T-helper 2 cell treated with Interferon-gamma antibody and Interleukin-4, amounts not matched to agents 5 μg/mL and 100 μg/mL, for 36 hours (primary cell): ENCODE measurements around the gene SLC9A9.
A peak's percentile ranks its signal among the peaks of the same experiment; 100 is the strongest.
"Not testable (repeated sequence)": the region's sequence is repeated elsewhere in the genome, so short reads cannot be mapped to it uniquely, and the experiment has no call there.

ENCODE experiments used
- DNase-seq: peaks from one replicate; pipeline ENCODE4 v3.0.0; 2021; ENCODE audit warnings: low spot score
- H3K27ac Mint-ChIP-seq: one replicate; pipeline ENCODE4 v1.8.0; 2021; ENCODE audit warnings: mild to moderate bottlenecking, mixed read lengths
- H3K27me3 Mint-ChIP-seq: one replicate; pipeline ENCODE4 v1.8.0; 2021; ENCODE audit warnings: low read depth, mixed read lengths
- H3K36me3 Mint-ChIP-seq: one replicate; pipeline ENCODE4 v1.8.0; 2021; ENCODE audit warnings: low read depth, mixed read lengths
- H3K4me1 Mint-ChIP-seq: one replicate; pipeline ENCODE4 v1.8.0; 2021; ENCODE audit warnings: low read depth, mixed read lengths
- H3K4me3 Mint-ChIP-seq: one replicate; pipeline ENCODE4 v1.8.0; 2022; ENCODE audit warnings: mild to moderate bottlenecking, moderate library complexity, mixed read lengths
- H3K9me3 Mint-ChIP-seq: one replicate; pipeline ENCODE4 v1.8.0; 2021; ENCODE audit warnings: mixed read lengths

Gene SLC9A9

DNA sequence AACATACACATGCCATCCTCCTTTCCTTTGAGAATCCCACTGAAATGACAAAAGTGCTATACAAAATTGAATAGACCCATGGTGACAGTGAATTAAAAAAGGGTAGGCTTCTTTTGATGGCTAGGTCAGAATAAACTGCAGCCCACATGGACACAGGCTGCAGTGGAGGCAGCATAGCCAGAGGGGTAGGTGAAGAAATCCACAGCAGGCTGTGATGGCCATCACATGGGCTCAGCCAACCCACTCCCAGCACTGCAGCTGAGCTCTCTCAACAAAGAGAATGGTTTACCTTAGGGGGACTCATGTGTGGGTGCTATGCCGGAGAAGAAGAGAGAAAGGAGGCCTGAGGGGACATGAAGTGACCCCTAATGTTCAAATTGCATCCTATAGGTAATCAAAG, 397.6 kb downstream of the SLC9A9 start:
- H3K4me3 Mint-ChIP-seq = no peak overlapping the region
- no peak overlapping the region for H3K27ac Mint-ChIP-seq
- no peaks in the 10 kb centered on the region for H3K4me1 Mint-ChIP-seq
- peaks cover 7% of the 10 kb centered on the region for H3K27me3 Mint-ChIP-seq
- H3K36me3 Mint-ChIP-seq = no peaks in the 10 kb centered on the region
- no peak for DNase-seq
- no peaks in the 10 kb centered on the region for H3K9me3 Mint-ChIP-seq

DNA sequence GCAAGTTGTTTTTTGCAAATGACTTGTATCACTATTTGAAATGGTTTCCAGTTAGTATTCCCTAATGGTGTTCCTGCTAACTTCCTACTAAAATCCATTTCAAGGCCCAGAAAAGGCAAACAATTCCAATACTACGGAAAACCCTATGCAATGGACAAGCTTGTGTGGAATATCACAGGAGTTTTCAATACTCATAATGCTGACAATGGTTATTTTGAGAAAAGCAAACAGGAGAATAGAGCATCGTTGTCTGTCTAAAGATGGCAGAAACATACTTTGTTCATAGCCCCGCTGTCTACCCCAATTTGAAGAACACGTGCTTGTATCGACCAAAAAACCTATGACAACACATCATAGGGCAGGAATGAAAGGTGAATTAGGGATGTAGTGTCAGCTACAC, 400.8 kb downstream of the SLC9A9 start:
- H3K4me1 Mint-ChIP-seq = peaks cover 20% of the 10 kb centered on the region
- H3K27me3 Mint-ChIP-seq = no peaks in the 10 kb centered on the region
- peaks cover 6% of the 10 kb centered on the region for H3K36me3 Mint-ChIP-seq
- no peak for DNase-seq
- H3K9me3 Mint-ChIP-seq = no peaks in the 10 kb centered on the region
- H3K27ac Mint-ChIP-seq = no peak overlapping the region
- H3K4me3 Mint-ChIP-seq = no peak overlapping the region

DNA sequence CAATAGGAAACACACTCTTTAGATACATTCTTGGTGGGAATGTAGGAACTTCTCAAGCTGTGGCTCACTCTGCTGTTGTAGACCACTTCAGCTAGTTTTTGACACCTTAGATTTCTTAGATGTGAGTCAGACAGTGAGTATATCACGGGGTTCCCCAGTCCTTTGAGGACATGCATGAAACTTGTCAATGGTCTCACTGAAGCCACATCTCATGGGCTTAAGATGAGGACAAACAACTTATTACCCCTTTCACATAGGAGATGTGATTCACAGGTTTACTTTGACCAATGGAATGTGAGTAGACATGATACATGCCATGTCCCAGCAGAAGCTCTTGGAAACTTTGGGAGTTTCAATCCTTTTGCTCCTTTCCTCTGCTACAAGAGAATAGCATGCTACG, 403.1 kb downstream of the SLC9A9 start:
- DNase-seq = peak; percentile 31
- H3K4me3 Mint-ChIP-seq = peak overlapping the region; percentile 6
- H3K36me3 Mint-ChIP-seq = peaks cover 6% of the 10 kb centered on the region
- H3K4me1 Mint-ChIP-seq = peaks cover 20% of the 10 kb centered on the region
- H3K27me3 Mint-ChIP-seq = no peaks in the 10 kb centered on the region
- H3K27ac Mint-ChIP-seq = no peak overlapping the region
- H3K9me3 Mint-ChIP-seq = no peaks in the 10 kb centered on the region

DNA sequence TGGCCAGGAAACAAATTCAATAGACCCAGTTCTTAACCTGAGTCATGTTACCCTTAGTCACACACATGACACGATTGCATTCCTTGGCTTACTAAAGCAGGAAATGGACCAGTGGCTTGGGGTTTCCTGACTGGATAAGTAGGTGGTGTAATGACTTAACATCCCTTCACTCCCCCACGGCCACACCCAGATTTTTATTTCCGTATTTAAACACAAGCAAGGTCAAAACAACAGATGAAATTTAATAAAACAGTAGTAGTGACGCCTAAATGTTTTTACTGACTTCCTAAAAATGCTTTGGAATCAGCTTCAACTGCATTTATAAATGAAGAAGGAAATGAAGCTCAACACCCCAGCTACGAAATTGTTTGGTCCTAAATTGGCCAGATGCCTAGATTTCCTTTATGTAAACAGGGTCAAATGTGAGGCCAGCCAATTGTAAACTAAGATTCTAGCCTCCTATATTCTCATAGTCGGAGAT, 404.4 kb downstream of the SLC9A9 start:
- Mint-ChIP-seq H3K4me1 (peaks cover 20% of the 10 kb centered on the region), H3K27ac (peak overlapping the region; percentile 65), H3K4me3 (peak overlapping the region; percentile 47), H3K27me3 (no peaks in the 10 kb centered on the region), H3K9me3 (no peaks in the 10 kb centered on the region), H3K36me3 (peaks cover 6% of the 10 kb centered on the region)
- DNase-seq = peak; percentile 48

DNA sequence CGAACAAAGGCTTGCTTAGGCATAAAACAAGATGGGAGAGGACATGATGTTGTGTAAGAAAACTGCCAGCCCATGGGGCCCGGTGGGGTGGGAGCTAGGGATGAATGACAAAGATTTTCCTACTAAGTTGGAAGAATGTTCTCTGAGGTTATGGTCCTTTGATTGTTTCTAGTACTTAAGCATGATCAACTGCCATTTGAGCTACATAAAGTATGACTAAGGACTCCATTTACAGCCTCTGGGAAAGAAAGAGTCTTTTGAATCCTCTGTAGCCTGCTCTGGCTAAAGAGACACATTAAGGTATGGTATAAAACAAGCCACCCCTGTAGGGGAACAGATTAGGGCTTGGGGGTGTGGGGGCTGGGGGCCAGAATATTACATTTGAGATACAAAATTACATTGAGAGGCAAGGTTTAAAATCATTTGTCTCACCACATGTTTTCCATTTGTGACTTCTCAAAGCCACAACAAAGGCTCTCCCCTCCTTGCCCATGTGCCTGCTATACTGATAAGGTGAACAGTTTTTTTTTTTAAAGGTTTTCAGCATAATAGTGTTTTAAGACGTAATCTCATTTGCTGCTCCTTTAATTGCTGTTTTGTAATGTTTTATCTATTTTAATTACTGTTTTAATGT, 405.3 kb downstream of the SLC9A9 start:
- Mint-ChIP-seq H3K36me3 (peaks cover 6% of the 10 kb centered on the region), H3K27me3 (no peaks in the 10 kb centered on the region), H3K4me3 (peak overlapping the region; percentile 47), H3K9me3 (no peaks in the 10 kb centered on the region), H3K4me1 (peaks cover 20% of the 10 kb centered on the region), H3K27ac (peak overlapping the region; percentile 46)
- DNase-seq = no peak

DNA sequence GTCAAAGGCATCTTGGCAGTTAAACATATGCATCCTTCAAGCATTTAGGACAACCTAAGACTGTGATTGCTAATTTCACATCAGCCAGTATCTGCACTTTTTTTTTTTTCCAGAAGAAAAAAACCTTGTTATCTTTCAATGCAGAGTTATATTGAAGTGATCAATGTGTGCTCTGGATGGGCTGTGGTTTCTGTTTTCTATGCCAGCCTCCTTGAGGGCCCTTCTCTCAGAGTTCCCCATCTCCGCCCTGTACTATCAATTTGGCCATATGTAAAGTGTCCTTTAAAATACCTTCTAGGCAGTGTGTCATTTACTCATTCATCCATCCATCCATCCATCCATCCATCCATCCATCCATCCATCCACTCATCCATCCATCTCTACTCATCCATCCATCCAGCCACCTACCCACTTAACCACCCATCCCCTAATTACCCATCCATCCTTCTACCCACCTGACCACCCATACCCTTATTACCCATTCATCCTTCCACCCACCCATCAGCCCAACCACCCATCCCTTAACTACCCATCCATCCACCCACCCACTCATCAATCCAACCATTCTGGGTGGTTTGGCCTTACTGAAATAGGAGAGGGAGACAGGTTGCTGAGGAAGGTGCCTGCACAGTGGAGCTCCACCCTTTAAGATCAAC, 406.6 kb downstream of the SLC9A9 start:
- Mint-ChIP-seq H3K27ac (no peak overlapping the region), H3K27me3 (no peaks in the 10 kb centered on the region), H3K36me3 (peaks cover 6% of the 10 kb centered on the region), H3K4me3 (no peak overlapping the region), H3K4me1 (peaks cover 20% of the 10 kb centered on the region), H3K9me3 (no peaks in the 10 kb centered on the region)
- DNase-seq = no peak

DNA sequence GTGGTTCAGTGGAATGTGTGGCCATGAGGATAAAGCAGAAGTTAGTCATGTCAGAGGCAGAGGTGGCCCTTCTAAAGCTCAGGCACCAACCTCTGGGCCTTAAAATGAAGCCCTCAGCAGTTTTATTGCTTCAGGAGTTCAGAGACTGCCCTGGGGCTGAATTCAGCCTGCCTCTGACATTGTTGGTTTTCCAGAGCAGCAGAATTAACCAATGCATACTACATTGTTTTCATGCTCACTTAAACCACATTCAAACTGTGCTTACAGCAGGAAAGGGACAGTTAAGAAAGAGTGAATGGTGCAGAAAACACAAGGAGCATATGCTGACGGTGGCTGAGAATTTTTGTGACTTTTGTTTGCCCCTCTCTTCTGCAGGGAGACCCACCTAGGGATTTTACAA, 408.5 kb downstream of the SLC9A9 start:
- no peaks in the 10 kb centered on the region for H3K27me3 Mint-ChIP-seq
- no peak for DNase-seq
- peaks cover 18% of the 10 kb centered on the region for H3K4me1 Mint-ChIP-seq
- no peak overlapping the region for H3K4me3 Mint-ChIP-seq
- no peak overlapping the region for H3K27ac Mint-ChIP-seq
- no peaks in the 10 kb centered on the region for H3K9me3 Mint-ChIP-seq
- H3K36me3 Mint-ChIP-seq = peaks cover 6% of the 10 kb centered on the region

DNA sequence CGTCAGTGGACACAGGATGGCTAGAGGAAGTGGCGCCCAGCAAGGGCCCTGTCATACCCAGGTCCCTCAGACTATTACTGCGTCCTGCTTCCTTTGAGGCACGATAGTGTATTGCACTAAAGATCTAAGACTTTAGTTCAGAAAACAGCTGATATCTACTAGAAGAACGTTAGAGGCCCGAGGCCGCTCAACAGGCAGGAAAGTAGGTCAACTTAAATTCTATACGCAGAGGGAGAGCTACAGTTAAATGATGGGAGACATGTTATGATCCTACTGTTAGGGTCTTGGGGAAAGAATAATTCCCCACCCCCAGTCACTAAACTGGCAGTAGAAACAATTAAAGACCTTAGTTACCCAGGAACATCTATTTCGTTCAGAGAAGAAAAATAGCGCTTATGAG, 410.9 kb downstream of the SLC9A9 start:
- no peak for DNase-seq
- H3K27me3 Mint-ChIP-seq = no peaks in the 10 kb centered on the region
- no peaks in the 10 kb centered on the region for H3K9me3 Mint-ChIP-seq
- no peaks in the 10 kb centered on the region for H3K36me3 Mint-ChIP-seq
- H3K4me3 Mint-ChIP-seq = no peak overlapping the region
- no peaks in the 10 kb centered on the region for H3K4me1 Mint-ChIP-seq
- no peak overlapping the region for H3K27ac Mint-ChIP-seq

DNA sequence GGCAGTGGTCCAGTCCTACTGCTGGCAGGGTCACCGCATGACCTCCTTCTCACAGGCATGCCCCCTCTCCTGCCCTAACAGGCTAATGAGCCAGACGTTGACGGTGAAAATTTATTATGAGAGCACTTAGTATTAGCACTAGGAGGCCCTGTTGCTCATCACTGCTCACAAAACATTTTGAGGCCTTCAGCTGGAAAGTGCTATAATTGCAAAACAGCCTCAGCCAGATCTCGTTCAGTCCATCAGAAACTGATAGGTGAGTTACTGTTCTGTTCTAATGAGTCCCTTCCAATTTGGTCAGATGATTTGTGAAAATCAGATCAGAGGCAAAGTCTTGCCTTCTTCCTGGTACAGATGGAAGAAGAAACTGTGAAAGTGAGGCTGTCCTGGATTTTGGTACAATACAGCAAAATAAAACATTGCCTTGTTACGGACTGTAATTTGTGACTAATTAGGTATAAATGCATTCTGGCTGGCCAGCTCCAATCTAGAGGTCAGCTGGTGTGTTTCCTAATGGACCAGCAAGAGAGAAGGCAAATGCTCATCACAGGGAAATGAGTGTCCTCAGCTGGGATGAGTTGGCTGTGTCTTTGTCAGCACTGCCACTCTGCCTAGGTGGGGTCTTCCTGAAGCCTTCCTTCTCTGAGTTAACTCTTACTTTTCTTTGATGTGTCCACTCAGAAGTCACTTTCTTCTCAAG, 411.9 kb downstream of the SLC9A9 start:
- DNase-seq = no peak
- Mint-ChIP-seq H3K36me3 (no peaks in the 10 kb centered on the region), H3K27me3 (no peaks in the 10 kb centered on the region), H3K27ac (no peak overlapping the region), H3K9me3 (no peaks in the 10 kb centered on the region), H3K4me1 (no peaks in the 10 kb centered on the region), H3K4me3 (no peak overlapping the region)

DNA sequence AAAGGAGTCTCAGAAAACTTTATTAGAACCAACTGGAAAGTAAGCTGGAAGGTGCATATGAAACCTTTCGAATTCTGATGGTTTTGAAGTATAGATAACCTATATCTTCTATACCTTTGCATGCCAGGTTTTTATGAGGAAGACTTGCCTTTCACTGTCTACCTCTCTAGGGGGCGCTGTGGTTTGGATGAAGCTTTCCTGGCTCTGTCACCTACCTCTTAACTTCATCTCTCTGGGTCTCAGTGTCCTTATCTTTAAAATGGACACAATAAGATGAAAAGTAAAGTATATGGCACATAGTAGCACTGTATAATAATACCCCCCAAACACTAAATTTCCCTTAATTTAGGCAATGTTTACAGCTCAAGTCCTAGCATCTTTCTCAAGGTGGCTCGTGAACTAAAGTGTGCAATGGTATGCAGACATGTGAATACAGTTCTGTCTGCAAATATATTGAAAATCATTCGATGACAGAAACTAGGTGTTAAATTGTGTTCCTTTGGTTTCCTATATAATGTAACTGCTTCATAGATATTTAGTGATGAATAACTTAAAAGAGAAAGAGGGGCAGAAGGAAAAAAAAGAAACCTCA, 414.4 kb downstream of the SLC9A9 start:
- no peak for DNase-seq
- H3K36me3 Mint-ChIP-seq = no peaks in the 10 kb centered on the region
- H3K9me3 Mint-ChIP-seq = no peaks in the 10 kb centered on the region
- no peaks in the 10 kb centered on the region for H3K4me1 Mint-ChIP-seq
- no peak overlapping the region for H3K27ac Mint-ChIP-seq
- no peak overlapping the region for H3K4me3 Mint-ChIP-seq
- no peaks in the 10 kb centered on the region for H3K27me3 Mint-ChIP-seq

DNA sequence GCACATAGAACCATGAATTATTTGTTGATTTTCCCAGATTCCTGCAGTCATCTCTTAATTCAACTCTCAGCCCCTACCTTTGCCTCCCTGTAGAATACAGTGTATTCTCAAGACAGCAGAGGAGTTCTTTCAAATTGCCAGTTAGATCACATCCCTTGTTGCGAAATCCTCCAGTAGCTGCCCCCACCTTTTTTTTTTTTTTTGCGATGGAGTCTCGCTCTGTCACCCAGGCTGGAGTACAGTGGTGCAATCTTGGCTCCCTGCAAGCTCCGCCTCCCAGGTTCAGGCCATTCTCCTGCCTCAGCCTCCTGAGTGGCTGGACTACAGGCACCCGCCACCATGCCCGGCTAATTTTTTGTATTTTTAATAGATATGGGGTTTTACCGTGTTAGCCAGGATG, 417.0 kb downstream of the SLC9A9 start:
- H3K4me3 Mint-ChIP-seq, DNase-seq, H3K27ac Mint-ChIP-seq, H3K4me1 Mint-ChIP-seq, H3K27me3 Mint-ChIP-seq, H3K9me3 Mint-ChIP-seq, H3K36me3 Mint-ChIP-seq: not testable (repeated sequence)

DNA sequence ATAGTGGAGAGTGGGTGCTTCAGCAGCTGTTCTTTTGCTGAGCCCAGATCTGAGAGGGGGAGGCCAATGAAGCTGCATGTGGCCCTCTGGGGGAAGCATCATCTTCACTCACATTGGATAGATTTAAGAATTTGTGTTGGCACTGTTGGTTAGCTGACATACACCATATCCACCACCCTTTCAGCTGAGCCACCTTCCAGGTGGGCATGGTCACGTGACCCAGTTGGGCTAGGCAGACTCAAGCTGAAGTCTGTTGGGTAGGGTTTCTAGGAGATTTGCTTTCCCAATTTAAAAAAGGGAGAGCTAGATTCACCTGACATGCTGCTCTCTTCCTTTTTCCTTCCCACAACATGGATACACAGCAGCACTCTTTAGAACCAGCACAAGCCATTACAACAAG, 417.7 kb downstream of the SLC9A9 start:
- Mint-ChIP-seq H3K4me3 (no peak overlapping the region), H3K27me3 (peaks cover 2% of the 10 kb centered on the region), H3K4me1 (peaks cover 2% of the 10 kb centered on the region), H3K27ac (no peak overlapping the region), H3K9me3 (no peaks in the 10 kb centered on the region), H3K36me3 (no peaks in the 10 kb centered on the region)
- DNase-seq = no peak

DNA sequence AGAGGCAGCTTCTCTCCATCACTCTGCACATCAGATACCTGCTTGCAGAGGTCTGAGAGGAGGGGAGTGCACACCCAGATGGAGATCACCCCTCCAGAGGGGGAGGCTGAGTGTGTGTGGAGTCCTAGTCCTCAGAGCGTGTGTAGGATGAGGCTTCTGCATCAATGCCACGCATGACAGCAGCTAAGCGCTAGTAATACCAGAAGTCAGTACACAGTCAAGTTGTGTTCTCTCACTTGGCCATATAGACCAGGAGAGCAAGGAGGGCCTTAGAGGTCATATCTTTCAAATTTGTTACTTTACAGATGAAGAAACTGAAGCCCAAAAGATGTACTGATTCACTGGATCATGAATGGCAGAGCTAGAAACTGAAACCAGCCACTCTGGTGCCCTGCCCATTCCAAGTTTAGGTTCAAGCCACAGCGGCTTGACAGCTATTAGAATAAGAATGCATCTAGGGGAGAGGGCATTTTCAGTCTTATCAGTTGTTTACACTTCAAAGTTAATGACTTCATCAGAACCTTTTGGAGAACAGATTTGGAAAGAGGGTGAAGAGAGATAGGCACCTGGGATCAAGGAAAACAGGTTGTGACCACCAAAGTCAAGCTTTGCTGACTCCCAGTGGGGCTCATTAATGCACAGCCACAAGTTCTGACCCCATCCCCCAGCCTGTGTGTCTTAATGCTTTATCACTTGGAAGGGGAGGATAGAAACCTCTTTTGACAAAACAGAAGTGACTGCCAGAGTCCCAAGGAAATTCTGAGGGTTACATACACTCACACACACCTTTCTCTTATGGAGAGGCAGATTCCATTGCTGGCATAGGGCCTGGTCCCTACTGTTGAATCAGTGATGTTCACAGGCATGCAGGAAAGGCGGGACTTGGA, 418.4 kb downstream of the SLC9A9 start:
- no peaks in the 10 kb centered on the region for H3K36me3 Mint-ChIP-seq
- no peak overlapping the region for H3K4me3 Mint-ChIP-seq
- H3K4me1 Mint-ChIP-seq = peaks cover 2% of the 10 kb centered on the region
- no peak overlapping the region for H3K27ac Mint-ChIP-seq
- H3K9me3 Mint-ChIP-seq = no peaks in the 10 kb centered on the region
- DNase-seq = no peak
- H3K27me3 Mint-ChIP-seq = peaks cover 2% of the 10 kb centered on the region
